ENCODE data around the gene MCM3AP.
"Not testable (repeated sequence)": the region's sequence is repeated elsewhere in the genome, so short reads cannot be mapped to it uniquely, and the experiment has no call there.

The MCM3AP gene

DNA sequence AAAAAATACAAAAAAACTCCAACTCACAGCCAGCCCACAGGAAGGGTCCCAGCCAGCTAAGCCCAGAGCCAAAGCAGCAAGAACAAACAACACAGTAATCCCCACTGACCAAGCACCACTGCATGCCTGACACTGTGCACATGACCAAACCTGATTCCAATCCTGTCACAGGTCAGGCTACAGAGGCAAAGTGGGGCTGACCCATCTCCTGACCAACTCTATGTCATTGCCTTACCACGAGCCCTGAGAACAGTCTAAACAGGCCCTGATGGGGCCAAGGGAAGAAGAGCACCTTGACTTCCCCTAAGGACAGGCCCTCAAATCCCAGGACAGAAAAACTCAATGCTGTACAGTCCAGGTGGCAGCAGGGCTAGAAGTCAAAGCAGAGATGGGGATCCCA lies 59.3 kb downstream of the MCM3AP start:
- Histone ChIP-seq H3K27me3 (ENCODE audit: control insufficient read depth, low read length) (no peaks in the 10 kb centered on the region), H3F3A (ENCODE audit: control insufficient read depth, insufficient read depth) (0 out of 2 replicates have a peak, but pooled peaks cover 3% of the 10 kb centered on the region), H3K9me3 (ENCODE audit: control insufficient read depth, insufficient read depth, low read length) (no peaks in the 10 kb centered on the region), H3K79me2 (ENCODE audit: control insufficient read depth, low read length) (peaks cover 92% of the 10 kb centered on the region), H3K4me3 (ENCODE audit: low read length) (peak overlapping the region; percentile 79), H3K4me2 (ENCODE audit: low read length) (peak overlapping the region; percentile 70), H4K20me1 (ENCODE audit: control insufficient read depth, insufficient read depth, low read depth, low read length) (peaks cover 14% of the 10 kb centered on the region), H3K36me3 (ENCODE audit: control insufficient read depth, low read length) (peaks cover 74% of the 10 kb centered on the region), H3K27ac (ENCODE audit: low read depth, low read length) (peak overlapping the region; percentile 51), H3K4me1 (ENCODE audit: control insufficient read depth, low read length) (peaks cover 30% of the 10 kb centered on the region), H3K9me2 (replicated peaks; ENCODE audit: control insufficient read depth, low read length) (no peaks in the 10 kb centered on the region)
- no peak for TF ChIP-seq EZH2phosphoT487 (IDR thresholded peaks at IDR 0.05; ENCODE audit: borderline replicate concordance, low read length)
- TF ChIP-seq, protein P1, sequence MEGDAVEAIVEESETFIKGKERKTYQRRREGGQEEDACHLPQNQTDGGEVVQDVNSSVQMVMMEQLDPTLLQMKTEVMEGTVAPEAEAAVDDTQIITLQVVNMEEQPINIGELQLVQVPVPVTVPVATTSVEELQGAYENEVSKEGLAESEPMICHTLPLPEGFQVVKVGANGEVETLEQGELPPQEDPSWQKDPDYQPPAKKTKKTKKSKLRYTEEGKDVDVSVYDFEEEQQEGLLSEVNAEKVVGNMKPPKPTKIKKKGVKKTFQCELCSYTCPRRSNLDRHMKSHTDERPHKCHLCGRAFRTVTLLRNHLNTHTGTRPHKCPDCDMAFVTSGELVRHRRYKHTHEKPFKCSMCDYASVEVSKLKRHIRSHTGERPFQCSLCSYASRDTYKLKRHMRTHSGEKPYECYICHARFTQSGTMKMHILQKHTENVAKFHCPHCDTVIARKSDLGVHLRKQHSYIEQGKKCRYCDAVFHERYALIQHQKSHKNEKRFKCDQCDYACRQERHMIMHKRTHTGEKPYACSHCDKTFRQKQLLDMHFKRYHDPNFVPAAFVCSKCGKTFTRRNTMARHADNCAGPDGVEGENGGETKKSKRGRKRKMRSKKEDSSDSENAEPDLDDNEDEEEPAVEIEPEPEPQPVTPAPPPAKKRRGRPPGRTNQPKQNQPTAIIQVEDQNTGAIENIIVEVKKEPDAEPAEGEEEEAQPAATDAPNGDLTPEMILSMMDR (IDR thresholded peaks at IDR 0.05; ENCODE audit: low read depth, low read length, poor library complexity, severe bottlenecking), result no peak

DNA sequence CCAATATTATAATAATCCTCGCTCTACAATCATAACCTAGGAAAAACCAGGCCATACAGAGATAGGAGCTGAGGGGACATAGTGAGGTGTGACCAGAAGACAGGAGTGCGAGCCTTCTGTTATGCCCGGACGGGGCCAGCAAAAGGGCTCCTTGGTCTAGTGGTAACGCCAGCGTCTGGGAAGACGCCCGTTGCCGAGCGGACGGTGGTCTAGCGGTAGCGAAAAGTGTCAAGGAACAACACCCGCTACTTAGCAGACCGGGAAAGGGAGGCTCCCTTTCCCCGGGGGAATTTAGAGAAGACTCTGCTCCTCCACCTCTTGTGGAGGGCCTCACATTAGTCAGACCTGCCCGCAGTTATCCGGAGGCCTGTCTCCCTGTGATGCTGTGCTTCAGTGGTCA lies 61.8 kb downstream of the MCM3AP start:
- H3K79me2 ChIP-seq (ENCODE audit: control insufficient read depth, low read length), result peaks cover 88% of the 10 kb centered on the region
- peaks cover 84% of the 10 kb centered on the region for H3K36me3 ChIP-seq (ENCODE audit: control insufficient read depth, low read length)
- not testable (repeated sequence) for H3K27me3 ChIP-seq (ENCODE audit: control insufficient read depth, low read length); H3K9me2 ChIP-seq (replicated peaks; ENCODE audit: control insufficient read depth, low read length); H3K27ac ChIP-seq (ENCODE audit: low read depth, low read length); H3K4me2 ChIP-seq (ENCODE audit: low read length); H3F3A ChIP-seq (ENCODE audit: control insufficient read depth, insufficient read depth); H3K4me3 ChIP-seq (ENCODE audit: low read length); H3K9me3 ChIP-seq (ENCODE audit: control insufficient read depth, insufficient read depth, low read length)
- peaks cover 15% of the 10 kb centered on the region for H3K4me1 ChIP-seq (ENCODE audit: control insufficient read depth, low read length)
- H4K20me1 ChIP-seq (ENCODE audit: control insufficient read depth, insufficient read depth, low read depth, low read length), result peaks cover 14% of the 10 kb centered on the region

DNA sequence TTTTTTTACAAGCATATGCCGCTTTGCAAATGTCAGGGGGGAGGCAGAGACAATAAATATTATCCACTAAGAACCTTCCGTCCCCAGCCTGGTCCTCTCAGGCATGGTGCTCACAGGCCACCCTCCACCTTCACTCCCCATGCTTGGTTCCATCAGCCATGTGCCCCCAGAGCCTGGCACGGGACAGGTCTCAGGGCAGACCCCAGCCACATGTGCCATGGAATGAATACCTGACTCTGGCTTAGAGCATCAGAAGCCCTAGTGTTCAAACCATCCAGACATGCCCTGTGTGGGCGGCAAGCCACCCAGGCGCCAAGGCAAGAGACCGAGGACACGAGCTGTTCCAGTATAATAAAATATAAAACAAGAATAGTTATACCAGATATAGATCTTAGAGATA lies 62.2 kb downstream of the MCM3AP start:
- H3K4me2 ChIP-seq (ENCODE audit: low read length), result no peak overlapping the region
- H3K9me2 ChIP-seq (replicated peaks; ENCODE audit: control insufficient read depth, low read length), result no peaks in the 10 kb centered on the region
- no peaks in the 10 kb centered on the region for H3K27me3 ChIP-seq (ENCODE audit: control insufficient read depth, low read length)
- no peak for TF ChIP-seq EZH2phosphoT487 (IDR thresholded peaks at IDR 0.05; ENCODE audit: borderline replicate concordance, low read length)
- TF ChIP-seq, protein P1 (IDR thresholded peaks at IDR 0.05; ENCODE audit: low read depth, low read length, poor library complexity, severe bottlenecking), result no peak
- H3K36me3 ChIP-seq (ENCODE audit: control insufficient read depth, low read length), result peaks cover 83% of the 10 kb centered on the region
- peaks cover 15% of the 10 kb centered on the region for H3K4me1 ChIP-seq (ENCODE audit: control insufficient read depth, low read length)
- no peak overlapping the region for H3K27ac ChIP-seq (ENCODE audit: low read depth, low read length)
- no peaks in the 10 kb centered on the region for H3F3A ChIP-seq (ENCODE audit: control insufficient read depth, insufficient read depth)
- H3K4me3 ChIP-seq (ENCODE audit: low read length), result no peak overlapping the region
- peaks cover 85% of the 10 kb centered on the region for H3K79me2 ChIP-seq (ENCODE audit: control insufficient read depth, low read length)
- peaks cover 14% of the 10 kb centered on the region for H4K20me1 ChIP-seq (ENCODE audit: control insufficient read depth, insufficient read depth, low read depth, low read length)
- no peaks in the 10 kb centered on the region for H3K9me3 ChIP-seq (ENCODE audit: control insufficient read depth, insufficient read depth, low read length)

DNA sequence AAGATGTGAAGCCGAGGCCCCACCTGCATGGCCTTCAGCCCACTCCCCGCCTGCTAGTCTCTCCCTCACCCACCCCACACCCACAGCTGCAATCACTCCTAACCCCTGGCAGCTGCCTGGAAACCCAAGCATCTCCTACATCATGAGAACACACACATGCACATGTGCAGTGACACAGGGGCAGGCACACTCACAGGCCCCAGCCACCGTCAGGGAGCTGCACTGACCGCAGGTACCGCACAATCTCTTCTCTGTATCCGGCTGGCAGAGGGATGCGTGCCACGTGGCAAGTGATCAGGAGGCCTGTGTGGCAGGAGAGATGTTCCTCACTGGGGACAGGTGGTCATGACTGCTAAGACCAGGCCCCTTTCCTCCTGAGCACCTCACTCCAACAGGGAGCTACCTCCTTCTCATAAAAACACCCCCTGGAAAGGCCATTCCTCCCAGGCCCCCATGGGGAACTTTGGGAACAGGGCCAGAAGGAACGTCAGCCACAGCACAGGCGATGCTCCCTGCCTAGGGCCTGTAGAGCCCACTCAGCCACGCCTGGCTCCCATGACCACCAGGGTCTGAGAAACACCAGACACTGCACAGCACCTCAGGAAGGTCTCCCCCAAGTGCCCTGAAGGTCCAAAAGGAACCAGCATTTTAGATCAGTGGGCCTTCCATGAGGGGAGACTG lies 62.8 kb downstream of the MCM3AP start:
- H3K36me3 ChIP-seq (ENCODE audit: control insufficient read depth, low read length), result peaks cover 78% of the 10 kb centered on the region

More for the DNA sequence above, 62.8 kb downstream of the MCM3AP start:
- Histone ChIP-seq H3K79me2 (ENCODE audit: control insufficient read depth, low read length) (peaks cover 79% of the 10 kb centered on the region), H3K27me3 (ENCODE audit: control insufficient read depth, low read length) (no peaks in the 10 kb centered on the region), H3F3A (ENCODE audit: control insufficient read depth, insufficient read depth) (no peaks in the 10 kb centered on the region), H3K27ac (ENCODE audit: low read depth, low read length) (no peak overlapping the region), H3K4me2 (ENCODE audit: low read length) (no peak overlapping the region), H4K20me1 (ENCODE audit: control insufficient read depth, insufficient read depth, low read depth, low read length) (peaks cover 14% of the 10 kb centered on the region), H3K9me2 (replicated peaks; ENCODE audit: control insufficient read depth, low read length) (no peaks in the 10 kb centered on the region), H3K4me3 (ENCODE audit: low read length) (no peak overlapping the region), H3K9me3 (ENCODE audit: control insufficient read depth, insufficient read depth, low read length) (no peaks in the 10 kb centered on the region), H3K4me1 (ENCODE audit: control insufficient read depth, low read length) (peaks cover 15% of the 10 kb centered on the region)
- TF ChIP-seq, protein P1 (IDR thresholded peaks at IDR 0.05; ENCODE audit: low read depth, low read length, poor library complexity, severe bottlenecking), result no peak
- TF ChIP-seq EZH2phosphoT487 (IDR thresholded peaks at IDR 0.05; ENCODE audit: borderline replicate concordance, low read length), result no peak

Measured in DOHH2 (cell line).